H1 (cell line): ENCODE measurements around the gene SNRPD3. TPM values are rescaled to one million over a fixed set of nuclear protein-coding genes. Genes with fewer than 3 reads are reported as not detected.

Experiments used
- CBX5 ChIP-seq: fragments of 300-800, 300-1000 bp; sonication (generic); IDR thresholded peaks from 2 replicates; pipeline ENCODE4 v1.7.1; 2016; ENCODE audit warnings: antibody characterized with exemption, low read length, low read depth
- FOSL1 ChIP-seq: IDR thresholded peaks from 2 replicates; pipeline ENCODE4 v1.6.1; 2011; ENCODE audit warnings: mild to moderate bottlenecking, low read depth, low read length, moderate library complexity; ENCODE audit not compliant: insufficient read depth
- GTF2F1 ChIP-seq: IDR thresholded peaks from 2 replicates; pipeline ENCODE4 v1.6.1; 2012; ENCODE audit warnings: low read depth, low read length, improper control_type of control experiment, borderline replicate concordance
- JUND ChIP-seq: IDR thresholded peaks from 2 replicates; pipeline ENCODE4 v1.6.1; 2011; ENCODE audit warnings: mild to moderate bottlenecking, improper control_type of control experiment, low read length
- RFX5 ChIP-seq: IDR thresholded peaks from 2 replicates; pipeline ENCODE4 v1.6.1; 2011; ENCODE audit warnings: low read depth, low read length, improper control_type of control experiment, borderline replicate concordance
- SIX5 ChIP-seq: IDR thresholded peaks from 2 replicates; pipeline ENCODE4 v1.6.1; 2011; ENCODE audit warnings: mild to moderate bottlenecking, low read depth, low read length
- TAF1 ChIP-seq: IDR thresholded peaks from 2 replicates; pipeline ENCODE4 v1.6.1; 2011; ENCODE audit warnings: mild to moderate bottlenecking, low read depth, low read length
- TBP ChIP-seq: IDR thresholded peaks from 2 replicates; pipeline ENCODE4 v1.6.1; 2011; ENCODE audit warnings: low read depth, low read length, improper control_type of control experiment
- polyA plus RNA-seq, 7 experiments: library from polyadenylated mRNA; depleted of rRNA in 3 of 7; stranded (reverse) in 5 of 7; unstranded in 2 of 7; fragments of >200 nt in 5 of 7; fragments of 200-250 nt in 2 of 7; gene quantifications; 1 replicate in 5 of 7; 2 replicates in 1 of 7; 4 replicates in 1 of 7; pipeline versions ENCODE4 v1.2.1 to v1.2.3, GENCODE V29; 2011 to 2013; ENCODE audit warnings: missing spikeins in 2 of 7, mixed read lengths in 2 of 7
- total RNA-seq: library from RNA; stranded (reverse); fragmentation: NEBNext Ultra II Directional; extraction: Animal tissue kit (Norgen Biotek cat#: 25700); gene quantifications from 2 replicates; pipeline ENCODE4 v1.2.1, GENCODE V29; 2021

The SNRPD3 gene
- total and polyA plus RNA-seq, 2 of the 8 experiments (the other 6 are each of a cell fraction or from before 2014, with no cell fraction given) = 200 to 455 TPM

DNA sequence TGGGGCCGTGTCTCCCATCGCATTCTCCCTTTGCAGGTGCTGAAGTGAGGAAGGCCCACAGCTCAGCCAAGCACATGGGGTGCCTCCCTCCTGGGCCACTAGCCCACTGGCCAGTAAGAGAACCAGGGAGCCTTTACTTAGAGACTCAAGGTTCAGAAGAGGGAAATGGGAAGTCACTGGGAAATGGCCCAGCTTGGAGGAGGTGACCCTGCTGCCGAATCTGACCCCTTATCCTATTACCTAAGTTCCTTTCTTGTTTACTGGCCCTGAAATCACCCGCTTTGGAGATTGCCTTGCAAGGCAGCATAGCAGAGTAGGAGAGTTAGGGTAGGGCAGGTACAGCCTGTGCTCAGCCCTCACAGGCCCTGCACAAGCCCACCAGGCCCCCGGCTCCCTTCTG lies 36.3 kb upstream of the SNRPD3 start (continued):
- TF ChIP-seq FOSL1 = no peak
- no peak for TF ChIP-seq JUND
- TF ChIP-seq TBP = no peak
- no peak for TF ChIP-seq CBX5
- no peak for TF ChIP-seq GTF2F1
- TF ChIP-seq SIX5 = no peak
- TF ChIP-seq RFX5 = no peak
- no peak for TF ChIP-seq TAF1
